ENCODE results near the gene PBRM1.

DNA sequence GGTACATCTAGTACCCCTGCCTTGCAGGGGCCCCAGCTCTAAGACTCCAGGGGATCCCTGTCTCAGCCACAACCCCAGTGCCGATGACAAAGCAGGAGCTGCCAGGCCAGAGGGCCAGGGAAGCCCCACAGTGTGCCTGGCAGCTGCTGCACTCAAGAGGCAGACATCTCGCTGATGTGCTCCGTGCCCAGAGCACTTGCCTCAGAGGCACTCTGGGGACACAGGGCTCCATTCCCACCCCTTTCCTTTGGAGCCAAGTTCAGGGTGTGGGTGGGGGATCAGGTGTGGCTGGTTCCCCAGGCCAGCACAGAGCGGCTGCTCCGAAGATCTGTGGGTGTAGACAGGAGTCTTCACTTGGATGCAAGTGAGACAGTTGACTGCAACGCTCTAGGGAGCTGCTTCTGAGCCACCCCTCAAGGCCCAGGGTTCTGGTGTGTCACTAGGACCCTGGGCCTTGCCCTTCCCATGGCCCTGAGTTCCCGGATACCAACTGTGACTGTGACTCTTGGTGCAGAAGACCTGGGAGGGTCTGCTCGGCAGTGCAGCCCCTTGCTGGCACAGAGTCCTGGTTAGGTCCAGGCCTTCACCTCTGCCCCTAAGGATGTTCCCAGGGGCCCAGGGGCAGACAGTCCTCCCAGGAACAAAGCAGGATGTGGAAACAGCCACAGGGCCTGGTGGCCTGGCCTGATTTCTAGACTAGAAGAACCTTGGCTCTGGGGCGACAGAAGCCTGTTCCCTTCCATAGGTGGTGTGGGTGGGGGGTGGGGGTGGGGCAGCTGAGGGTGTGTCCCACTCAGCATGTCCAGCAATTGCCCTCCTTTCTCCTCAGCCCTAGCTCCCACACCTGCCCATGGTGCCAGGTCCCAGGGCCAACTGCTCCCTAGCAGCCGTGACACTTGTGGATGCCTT, 154.5 kb downstream of the PBRM1 start:
- no peak for TF ChIP-seq TAF1 (IDR thresholded peaks at IDR 0.05; ENCODE audit: borderline replicate concordance, low read depth, low read length)
- TF ChIP-seq POLR2A (IDR thresholded peaks at IDR 0.05; ENCODE audit: low read depth, low read length), result no peak
